ENCODE data around the gene PTGR2.
"Not testable (repeated sequence)": the region's sequence is repeated elsewhere in the genome, so short reads cannot be mapped to it uniquely, and the experiment has no call there.

PTGR2 gene

DNA sequence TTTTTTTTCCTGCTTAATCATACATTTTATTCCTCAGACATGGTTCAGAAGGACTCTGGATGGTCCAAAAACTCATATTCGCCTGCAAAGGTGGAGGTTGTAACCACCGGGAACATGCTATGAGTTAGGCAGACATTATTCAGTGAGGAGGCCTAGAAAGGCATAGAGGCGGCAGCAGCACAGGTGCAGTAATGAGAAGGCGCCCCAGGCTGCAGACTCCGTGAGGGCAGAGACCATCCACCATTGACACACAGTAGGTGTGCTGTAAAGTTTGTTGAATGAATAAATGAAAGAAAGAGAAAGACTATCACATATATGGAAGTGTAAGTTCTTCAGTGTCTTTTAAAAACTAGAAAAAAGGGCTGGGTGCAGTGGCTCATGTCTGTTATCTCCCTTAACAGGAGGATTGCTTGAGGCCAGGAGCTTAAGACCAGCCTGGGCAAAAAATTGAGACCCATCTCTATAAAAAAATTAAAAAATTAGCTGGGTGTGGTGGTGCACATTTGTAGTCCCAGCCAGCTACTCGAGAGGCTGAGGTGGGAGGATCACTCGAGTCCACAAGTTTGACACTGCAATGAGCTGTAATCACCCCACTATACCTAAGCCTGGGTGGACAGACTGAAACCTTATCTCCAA lies 34.5 kb upstream of the PTGR2 start:
- H3K4me1 ChIP-seq (ENCODE audit: control insufficient read depth, insufficient read depth, low read length, unreplicated experiment): no peaks in the 10 kb centered on the region
- no peak overlapping the region for H3K4me3 ChIP-seq (ENCODE audit: low read depth, low read length)
- H3K36me3 ChIP-seq (ENCODE audit: insufficient read depth, low read length): no peaks in the 10 kb centered on the region
- no peaks in the 10 kb centered on the region for H3K27me3 ChIP-seq (ENCODE audit: insufficient read depth, low read length)
- H3K79me2 ChIP-seq (ENCODE audit: control insufficient read depth, insufficient read depth, low read length, unreplicated experiment): no peaks in the 10 kb centered on the region
- H3K27ac ChIP-seq (ENCODE audit: low read depth, low read length): no peak overlapping the region
- H2AFZ ChIP-seq (ENCODE audit: low read length, unreplicated experiment): no peak overlapping the region

GRCh38 chr14:73818821-73819220 lies 32.8 kb upstream of the PTGR2 start:
- H3K36me3 ChIP-seq (ENCODE audit: insufficient read depth, low read length): no peaks in the 10 kb centered on the region
- H3K79me2 ChIP-seq (ENCODE audit: control insufficient read depth, insufficient read depth, low read length, unreplicated experiment): no peaks in the 10 kb centered on the region
- H3K27ac ChIP-seq (ENCODE audit: low read depth, low read length): no peak overlapping the region
- H3K4me1 ChIP-seq (ENCODE audit: control insufficient read depth, insufficient read depth, low read length, unreplicated experiment): no peaks in the 10 kb centered on the region
- H3K4me3 ChIP-seq (ENCODE audit: low read depth, low read length): no peak overlapping the region
- H3K27me3 ChIP-seq (ENCODE audit: insufficient read depth, low read length): no peaks in the 10 kb centered on the region
- H2AFZ ChIP-seq (ENCODE audit: low read length, unreplicated experiment): no peak overlapping the region

DNA sequence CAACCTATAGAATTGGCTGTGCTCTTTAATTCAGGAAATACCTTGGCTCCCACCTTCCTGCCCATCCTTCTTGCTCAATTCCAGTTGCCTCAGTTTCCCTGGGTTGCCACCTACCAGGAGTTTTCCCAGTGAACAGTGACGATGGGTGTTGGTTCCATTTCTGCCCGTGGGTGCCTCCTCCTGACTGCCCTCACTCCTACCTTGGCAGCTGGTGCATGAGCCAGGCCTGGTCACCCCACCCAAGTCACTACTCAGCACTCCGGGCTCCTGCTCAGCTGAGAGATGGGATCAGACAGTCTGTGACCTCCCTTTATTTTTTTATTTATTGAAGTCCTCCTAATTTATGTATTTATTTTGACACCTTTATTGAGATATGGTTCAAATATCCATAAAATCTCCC lies 31.0 kb upstream of the PTGR2 start:
- H3K79me2 ChIP-seq (ENCODE audit: control insufficient read depth, insufficient read depth, low read length, unreplicated experiment): no peaks in the 10 kb centered on the region
- H3K4me3 ChIP-seq (ENCODE audit: low read depth, low read length): no peak overlapping the region
- no peak overlapping the region for H3K27ac ChIP-seq (ENCODE audit: low read depth, low read length)
- peaks cover 3% of the 10 kb centered on the region for H3K4me1 ChIP-seq (ENCODE audit: control insufficient read depth, insufficient read depth, low read length, unreplicated experiment)
- H3K36me3 ChIP-seq (ENCODE audit: insufficient read depth, low read length): no peaks in the 10 kb centered on the region
- no peak overlapping the region for H2AFZ ChIP-seq (ENCODE audit: low read length, unreplicated experiment)
- no peaks in the 10 kb centered on the region for H3K27me3 ChIP-seq (ENCODE audit: insufficient read depth, low read length)

GRCh38 chr14:73823339-73823885 lies 28.2 kb upstream of the PTGR2 start:
- Histone ChIP-seq H3K4me1 (ENCODE audit: control insufficient read depth, insufficient read depth, low read length, unreplicated experiment) (peaks cover 3% of the 10 kb centered on the region), H3K4me3 (ENCODE audit: low read depth, low read length) (no peak overlapping the region), H3K27me3 (ENCODE audit: insufficient read depth, low read length) (no peaks in the 10 kb centered on the region), H3K27ac (ENCODE audit: low read depth, low read length) (no peak overlapping the region), H2AFZ (ENCODE audit: low read length, unreplicated experiment) (no peak overlapping the region), H3K79me2 (ENCODE audit: control insufficient read depth, insufficient read depth, low read length, unreplicated experiment) (no peaks in the 10 kb centered on the region), H3K36me3 (ENCODE audit: insufficient read depth, low read length) (no peaks in the 10 kb centered on the region)

GRCh38 chr14:73824127-73824526 lies 27.5 kb upstream of the PTGR2 start:
- Histone ChIP-seq H3K79me2 (ENCODE audit: control insufficient read depth, insufficient read depth, low read length, unreplicated experiment) (no peaks in the 10 kb centered on the region), H3K27ac (ENCODE audit: low read depth, low read length) (no peak overlapping the region), H3K4me1 (ENCODE audit: control insufficient read depth, insufficient read depth, low read length, unreplicated experiment) (peaks cover 6% of the 10 kb centered on the region), H2AFZ (ENCODE audit: low read length, unreplicated experiment) (no peak overlapping the region), H3K36me3 (ENCODE audit: insufficient read depth, low read length) (no peaks in the 10 kb centered on the region), H3K4me3 (ENCODE audit: low read depth, low read length) (no peak overlapping the region), H3K27me3 (ENCODE audit: insufficient read depth, low read length) (no peaks in the 10 kb centered on the region)

DNA sequence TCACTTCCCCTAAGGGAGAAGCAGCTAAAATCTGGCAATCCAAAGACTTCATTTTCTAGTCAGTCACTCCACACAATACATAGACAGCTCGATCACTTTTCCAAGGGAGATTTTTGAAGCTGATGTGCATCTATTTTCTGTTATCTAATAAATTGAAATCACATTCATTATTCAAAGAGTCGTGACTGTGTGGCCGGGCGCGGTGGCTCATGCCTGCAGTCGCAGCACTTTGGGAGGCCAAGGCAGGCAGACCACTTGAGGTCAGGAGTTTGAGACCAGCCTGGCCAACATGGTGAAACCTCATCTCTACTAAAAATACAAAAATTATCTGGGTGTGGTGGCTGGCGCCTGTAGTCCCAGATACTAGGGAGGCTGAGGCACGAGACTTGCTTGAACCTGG lies 27.1 kb upstream of the PTGR2 start:
- Histone ChIP-seq H3K27ac (ENCODE audit: low read depth, low read length) (no peak overlapping the region), H3K36me3 (ENCODE audit: insufficient read depth, low read length) (no peaks in the 10 kb centered on the region), H3K27me3 (ENCODE audit: insufficient read depth, low read length) (no peaks in the 10 kb centered on the region), H2AFZ (ENCODE audit: low read length, unreplicated experiment) (no peak overlapping the region), H3K79me2 (ENCODE audit: control insufficient read depth, insufficient read depth, low read length, unreplicated experiment) (no peaks in the 10 kb centered on the region), H3K4me3 (ENCODE audit: low read depth, low read length) (no peak overlapping the region), H3K4me1 (ENCODE audit: control insufficient read depth, insufficient read depth, low read length, unreplicated experiment) (peaks cover 10% of the 10 kb centered on the region)

DNA sequence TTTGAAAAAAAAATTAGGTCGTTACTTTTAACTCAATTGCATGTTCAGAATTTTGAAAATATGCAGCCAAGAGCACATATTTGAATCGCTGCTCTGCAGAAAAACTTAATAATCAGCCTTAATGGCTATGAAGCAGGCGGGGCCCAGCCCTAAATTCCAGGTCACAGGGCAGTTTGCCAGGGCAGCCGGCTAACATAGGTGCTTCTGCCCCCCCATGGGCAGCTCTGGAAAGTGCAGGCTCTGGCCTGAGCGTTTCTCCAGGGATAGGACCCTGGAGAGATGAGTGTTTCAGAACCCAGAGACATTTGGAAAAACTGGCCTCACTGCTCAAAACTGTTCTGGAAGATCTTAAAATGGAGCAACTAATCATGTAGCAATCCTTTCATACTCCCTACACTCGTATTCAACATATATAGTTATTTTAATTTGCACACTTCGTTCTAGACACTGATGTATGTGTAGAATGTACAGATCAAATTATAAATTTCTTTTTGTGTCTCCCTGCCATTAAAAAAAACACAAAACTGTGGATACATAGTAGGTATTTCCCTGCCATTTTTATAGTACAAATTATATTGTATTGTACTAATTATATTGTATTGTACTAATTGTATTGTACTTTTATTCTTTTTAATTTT lies 26.0 kb upstream of the PTGR2 start:
- no peaks in the 10 kb centered on the region for H3K79me2 ChIP-seq (ENCODE audit: control insufficient read depth, insufficient read depth, low read length, unreplicated experiment)
- H3K27ac ChIP-seq (ENCODE audit: low read depth, low read length): no peak overlapping the region
- no peak overlapping the region for H2AFZ ChIP-seq (ENCODE audit: low read length, unreplicated experiment)

DNA sequence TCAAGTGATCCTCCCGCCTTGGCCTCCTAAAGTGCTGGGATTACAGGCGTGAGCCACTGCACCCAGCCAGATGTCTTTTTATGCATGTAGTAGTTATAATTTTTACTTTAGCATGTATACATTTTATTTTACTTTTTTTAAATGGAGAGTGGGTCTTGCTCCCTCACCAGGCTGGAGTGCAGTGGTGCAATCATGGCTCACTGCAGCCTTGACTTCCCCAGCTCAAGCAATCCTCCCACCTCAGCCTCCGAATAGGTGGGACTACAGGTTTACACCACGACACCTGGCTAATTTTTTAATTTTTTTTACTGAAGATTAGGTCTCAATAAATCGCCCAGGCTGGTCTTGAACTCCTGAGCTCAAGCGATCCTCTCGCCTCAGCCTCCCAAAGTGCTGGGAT lies 24.4 kb upstream of the PTGR2 start:
- not testable (repeated sequence) for H3K27ac ChIP-seq (ENCODE audit: low read depth, low read length); H2AFZ ChIP-seq (ENCODE audit: low read length, unreplicated experiment); H3K4me3 ChIP-seq (ENCODE audit: low read depth, low read length); H3K36me3 ChIP-seq (ENCODE audit: insufficient read depth, low read length); H3K27me3 ChIP-seq (ENCODE audit: insufficient read depth, low read length); H3K79me2 ChIP-seq (ENCODE audit: control insufficient read depth, insufficient read depth, low read length, unreplicated experiment)
- H3K4me1 ChIP-seq (ENCODE audit: control insufficient read depth, insufficient read depth, low read length, unreplicated experiment): peaks cover 17% of the 10 kb centered on the region

More for the DNA sequence above, 26.0 kb upstream of the PTGR2 start:
- H3K27me3 ChIP-seq (ENCODE audit: insufficient read depth, low read length): no peaks in the 10 kb centered on the region
- H3K4me3 ChIP-seq (ENCODE audit: low read depth, low read length): no peak overlapping the region
- H3K4me1 ChIP-seq (ENCODE audit: control insufficient read depth, insufficient read depth, low read length, unreplicated experiment): peaks cover 17% of the 10 kb centered on the region
- H3K36me3 ChIP-seq (ENCODE audit: insufficient read depth, low read length): no peaks in the 10 kb centered on the region

DNA sequence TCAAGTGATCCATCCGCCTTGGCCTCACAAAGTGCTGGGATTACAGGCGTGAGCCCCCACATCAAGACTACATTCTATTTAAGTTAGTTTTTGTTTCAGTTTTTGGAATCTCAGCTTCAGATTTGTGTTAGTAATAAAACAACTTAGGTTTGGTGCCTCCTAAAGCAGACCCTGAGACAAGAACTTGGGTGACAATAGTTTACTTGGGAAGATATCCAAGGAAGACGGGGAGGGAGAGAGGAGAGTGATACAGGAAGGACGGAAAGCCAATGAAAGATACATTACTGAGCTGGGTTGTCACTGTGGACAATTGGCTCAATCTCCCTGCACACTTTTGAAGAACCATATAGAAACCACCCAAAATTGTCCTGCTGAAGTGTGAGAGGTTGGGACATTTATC lies 22.6 kb upstream of the PTGR2 start:
- no peaks in the 10 kb centered on the region for H3K79me2 ChIP-seq (ENCODE audit: control insufficient read depth, insufficient read depth, low read length, unreplicated experiment)
- H3K27ac ChIP-seq (ENCODE audit: low read depth, low read length): no peak overlapping the region
- no peak overlapping the region for H3K4me3 ChIP-seq (ENCODE audit: low read depth, low read length)
- H2AFZ ChIP-seq (ENCODE audit: low read length, unreplicated experiment): no peak overlapping the region
- no peaks in the 10 kb centered on the region for H3K27me3 ChIP-seq (ENCODE audit: insufficient read depth, low read length)
- no peaks in the 10 kb centered on the region for H3K36me3 ChIP-seq (ENCODE audit: insufficient read depth, low read length)
- H3K4me1 ChIP-seq (ENCODE audit: control insufficient read depth, insufficient read depth, low read length, unreplicated experiment): peaks cover 29% of the 10 kb centered on the region

DNA sequence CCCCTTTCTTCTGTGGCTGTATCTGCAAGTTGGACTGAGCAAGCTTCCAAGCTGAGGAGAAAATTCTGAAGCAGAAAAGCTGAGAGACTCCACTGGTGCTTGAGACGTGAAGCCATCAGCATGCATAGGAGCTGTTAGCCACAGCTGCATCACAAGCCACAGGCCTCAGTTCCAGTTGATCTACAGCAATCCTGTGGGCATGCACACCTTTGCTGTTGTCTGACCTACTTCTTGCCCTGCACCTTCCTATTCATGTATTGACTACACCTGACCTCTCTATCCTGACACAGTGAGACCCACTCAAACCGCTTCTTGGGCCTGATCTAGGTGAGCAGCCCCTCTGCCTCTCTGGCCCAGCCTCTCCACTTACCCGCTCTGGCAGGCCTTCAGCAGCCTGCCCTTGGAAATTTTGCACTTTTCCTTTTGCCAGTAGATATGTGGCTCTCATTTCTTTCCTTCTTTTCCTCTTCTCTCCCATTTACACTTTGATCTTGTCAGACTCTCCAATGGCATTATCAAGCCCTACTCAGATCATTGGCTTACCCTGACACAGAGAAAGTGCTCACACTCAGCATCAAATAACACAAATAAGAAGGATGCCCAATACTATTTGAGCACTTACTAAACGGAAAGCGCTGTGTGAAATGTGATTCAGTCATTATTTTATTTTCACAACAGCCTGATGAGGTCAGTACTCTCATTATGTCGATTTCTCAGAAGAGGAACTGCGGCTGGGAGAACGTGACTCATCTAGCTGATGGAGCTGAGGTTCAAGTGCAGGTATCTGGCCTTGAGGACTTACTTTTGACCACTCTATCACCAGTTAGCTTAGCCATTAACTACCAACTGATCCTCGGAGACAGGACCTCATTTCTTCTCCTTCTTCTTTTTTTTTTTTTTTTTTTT lies 21.9 kb upstream of the PTGR2 start:
- Histone ChIP-seq H3K36me3 (ENCODE audit: insufficient read depth, low read length) (no peaks in the 10 kb centered on the region), H3K4me1 (ENCODE audit: control insufficient read depth, insufficient read depth, low read length, unreplicated experiment) (peaks cover 29% of the 10 kb centered on the region), H3K79me2 (ENCODE audit: control insufficient read depth, insufficient read depth, low read length, unreplicated experiment) (no peaks in the 10 kb centered on the region), H3K27ac (ENCODE audit: low read depth, low read length) (peak overlapping the region; percentile 44), H2AFZ (ENCODE audit: low read length, unreplicated experiment) (no peak overlapping the region), H3K27me3 (ENCODE audit: insufficient read depth, low read length) (no peaks in the 10 kb centered on the region), H3K4me3 (ENCODE audit: low read depth, low read length) (no peak overlapping the region)
